ENCODE results near the gene CDH5.

Gene CDH5

DNA sequence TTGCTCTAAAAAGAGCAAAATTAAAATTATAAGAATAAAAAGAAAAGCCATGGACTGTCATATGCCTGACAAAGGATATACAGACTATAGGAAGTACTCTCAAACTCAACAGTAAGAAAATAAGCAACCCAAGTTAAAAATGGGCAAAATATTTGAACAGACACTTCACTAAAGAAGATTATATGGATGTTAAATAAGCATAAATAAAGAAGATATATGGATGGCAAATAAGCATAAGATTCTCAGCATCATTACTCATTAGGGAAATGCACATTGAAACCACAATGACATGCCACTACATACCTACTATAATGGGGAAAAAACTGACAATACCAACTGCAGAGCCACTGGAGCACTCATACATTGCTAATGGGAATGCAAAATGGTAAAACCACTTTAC lies 45.7 kb downstream of the CDH5 start:
- TF ChIP-seq, protein P1, sequence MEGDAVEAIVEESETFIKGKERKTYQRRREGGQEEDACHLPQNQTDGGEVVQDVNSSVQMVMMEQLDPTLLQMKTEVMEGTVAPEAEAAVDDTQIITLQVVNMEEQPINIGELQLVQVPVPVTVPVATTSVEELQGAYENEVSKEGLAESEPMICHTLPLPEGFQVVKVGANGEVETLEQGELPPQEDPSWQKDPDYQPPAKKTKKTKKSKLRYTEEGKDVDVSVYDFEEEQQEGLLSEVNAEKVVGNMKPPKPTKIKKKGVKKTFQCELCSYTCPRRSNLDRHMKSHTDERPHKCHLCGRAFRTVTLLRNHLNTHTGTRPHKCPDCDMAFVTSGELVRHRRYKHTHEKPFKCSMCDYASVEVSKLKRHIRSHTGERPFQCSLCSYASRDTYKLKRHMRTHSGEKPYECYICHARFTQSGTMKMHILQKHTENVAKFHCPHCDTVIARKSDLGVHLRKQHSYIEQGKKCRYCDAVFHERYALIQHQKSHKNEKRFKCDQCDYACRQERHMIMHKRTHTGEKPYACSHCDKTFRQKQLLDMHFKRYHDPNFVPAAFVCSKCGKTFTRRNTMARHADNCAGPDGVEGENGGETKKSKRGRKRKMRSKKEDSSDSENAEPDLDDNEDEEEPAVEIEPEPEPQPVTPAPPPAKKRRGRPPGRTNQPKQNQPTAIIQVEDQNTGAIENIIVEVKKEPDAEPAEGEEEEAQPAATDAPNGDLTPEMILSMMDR (IDR thresholded peaks at IDR 0.05; ENCODE audit: low read depth, low read length) = no peak
- H3K4me3 ChIP-seq (ENCODE audit: low read depth, low read length) = no peak overlapping the region

DNA sequence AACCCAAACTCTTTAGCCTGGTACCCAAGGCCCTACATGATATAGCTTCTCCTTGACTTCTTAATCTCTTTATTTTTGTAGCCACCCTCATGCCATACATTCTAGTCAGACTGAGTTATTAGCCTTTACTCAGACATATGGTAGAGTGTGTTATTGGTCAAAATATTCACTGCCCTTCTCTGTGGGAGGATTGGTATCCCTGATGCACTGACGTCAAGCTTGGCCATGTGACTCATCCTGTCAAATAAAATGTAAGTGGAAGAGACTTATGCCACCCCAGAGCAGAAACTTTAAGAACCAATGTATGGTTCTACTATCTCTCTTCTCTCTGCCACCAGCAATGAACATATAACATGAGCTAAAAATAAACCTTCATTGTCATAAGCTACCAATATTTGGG lies 48.4 kb downstream of the CDH5 start:
- TF ChIP-seq, protein P1 (IDR thresholded peaks at IDR 0.05; ENCODE audit: low read depth, low read length) = no peak
- no peak overlapping the region for H3K4me3 ChIP-seq (ENCODE audit: low read depth, low read length)

DNA sequence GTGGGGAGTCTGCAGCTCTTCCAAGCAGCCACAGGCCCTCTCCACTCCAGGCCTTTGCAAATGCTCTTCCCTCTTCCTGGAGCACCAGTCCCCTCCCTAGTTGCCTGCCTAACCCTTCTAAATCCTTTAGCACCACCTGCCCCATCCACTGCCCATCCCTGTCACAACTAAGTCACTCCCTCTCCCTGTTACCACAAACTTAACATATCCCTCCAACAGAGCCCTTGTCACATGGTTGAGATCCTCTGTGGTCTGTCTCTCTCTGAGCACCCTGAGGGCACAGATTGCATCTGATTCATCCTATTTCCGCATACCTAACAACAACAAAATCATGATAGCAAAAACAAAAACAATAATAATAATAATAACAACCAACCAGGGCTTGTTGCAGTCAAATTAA lies 49.6 kb downstream of the CDH5 start:
- TF ChIP-seq, protein P1 (IDR thresholded peaks at IDR 0.05; ENCODE audit: low read depth, low read length) = no peak
- H3K4me3 ChIP-seq (ENCODE audit: low read depth, low read length) = no peak overlapping the region

DNA sequence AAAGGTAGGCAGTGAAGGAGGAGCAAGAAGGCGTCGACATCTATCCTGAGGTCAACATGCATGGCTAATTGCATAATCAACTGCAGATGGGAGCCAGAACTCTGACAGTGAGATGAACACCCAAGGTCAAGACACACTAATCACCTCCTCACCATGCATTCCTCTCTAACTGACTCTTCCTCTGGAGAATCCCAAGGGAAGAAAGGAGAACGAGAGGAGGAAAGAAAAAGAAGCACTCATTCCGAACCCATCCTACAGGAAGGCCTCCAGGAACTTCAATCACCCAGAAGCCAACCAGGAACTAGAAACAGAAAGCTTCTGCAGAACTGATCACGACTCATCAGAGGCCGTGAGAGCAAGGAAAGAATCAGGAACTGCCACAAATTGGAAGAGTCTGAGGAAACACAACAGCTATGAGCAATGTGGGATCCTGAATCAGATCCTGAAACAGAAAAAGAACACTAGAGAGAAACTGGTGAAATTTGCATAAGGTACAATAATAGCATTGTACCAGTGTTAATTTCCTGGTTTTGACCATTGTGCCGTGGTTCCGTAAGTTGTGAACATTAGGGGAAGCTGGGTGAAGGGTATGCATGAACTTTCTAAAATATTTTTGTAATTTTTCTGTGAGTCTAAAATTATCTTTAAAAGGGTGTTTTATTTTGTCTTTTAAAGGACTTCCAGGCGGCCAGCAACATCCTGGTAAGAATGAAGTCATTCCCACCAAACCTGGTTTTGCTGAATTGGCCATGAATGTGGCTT lies 50.6 kb downstream of the CDH5 start:
- no peak overlapping the region for H3K4me3 ChIP-seq (ENCODE audit: low read depth, low read length)
- TF ChIP-seq, protein P1 (IDR thresholded peaks at IDR 0.05; ENCODE audit: low read depth, low read length) = no peak

DNA sequence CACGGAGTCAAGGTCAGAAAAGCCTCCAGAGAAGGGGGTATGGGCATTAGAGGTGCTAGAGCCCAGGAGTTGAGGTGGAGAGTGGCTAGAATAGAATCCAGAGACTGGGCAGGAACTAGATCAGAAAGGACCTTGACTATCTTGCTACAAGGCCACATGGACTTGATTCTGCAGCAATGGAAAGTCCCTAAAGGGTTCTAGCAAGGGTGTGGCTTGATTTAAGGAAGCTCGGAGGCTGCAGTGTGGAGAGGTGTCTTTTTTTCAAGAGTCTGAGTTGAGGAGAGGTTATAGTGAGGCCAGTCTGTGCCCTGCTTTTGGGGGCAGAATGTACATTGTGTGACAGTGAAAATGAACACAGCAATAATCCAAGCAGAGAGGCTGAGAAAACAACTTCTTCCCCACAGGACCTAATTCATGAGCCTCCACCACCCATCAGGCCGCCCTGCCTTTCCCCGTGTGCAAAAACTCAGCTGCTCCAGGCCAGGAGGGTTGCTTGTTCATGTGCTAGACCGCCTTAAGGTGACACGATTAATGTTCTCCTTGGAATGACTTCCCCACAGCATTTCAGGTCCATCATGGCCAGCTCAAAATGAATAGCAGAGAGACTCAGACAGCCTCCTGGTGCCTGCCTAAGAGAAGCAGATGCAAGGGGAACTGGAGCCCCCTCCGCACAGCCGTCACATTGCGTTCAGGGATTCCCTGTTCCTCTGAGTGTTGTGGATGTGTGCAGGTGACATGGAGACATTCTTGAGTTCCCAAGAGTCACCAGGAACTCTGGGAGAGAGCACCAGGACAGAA lies 51.9 kb downstream of the CDH5 start:
- no peak overlapping the region for H3K4me3 ChIP-seq (ENCODE audit: low read depth, low read length)
- TF ChIP-seq, protein P1 (IDR thresholded peaks at IDR 0.05; ENCODE audit: low read depth, low read length) = no peak

DNA sequence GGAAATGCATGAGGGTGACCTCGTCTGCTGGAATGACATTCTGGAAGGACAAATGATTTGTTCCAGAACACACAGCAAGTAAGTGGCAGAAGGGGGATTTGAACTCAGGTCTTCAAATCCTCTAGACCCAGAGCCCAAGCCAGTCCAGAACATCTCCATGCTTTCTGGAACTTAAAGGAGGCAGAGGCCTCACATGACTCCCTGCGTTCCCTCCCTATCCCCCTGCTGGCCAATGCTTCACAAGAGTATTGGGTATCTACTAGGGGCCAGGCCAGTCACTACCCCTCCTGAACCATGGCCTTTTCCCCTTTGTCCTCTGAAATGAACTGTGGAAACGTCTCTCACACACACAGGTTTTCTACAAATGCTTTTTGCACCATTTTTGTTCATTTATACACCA lies 53.0 kb downstream of the CDH5 start:
- no peak overlapping the region for H3K4me3 ChIP-seq (ENCODE audit: low read depth, low read length)
- TF ChIP-seq, protein P1 (IDR thresholded peaks at IDR 0.05; ENCODE audit: low read depth, low read length) = no peak

DNA sequence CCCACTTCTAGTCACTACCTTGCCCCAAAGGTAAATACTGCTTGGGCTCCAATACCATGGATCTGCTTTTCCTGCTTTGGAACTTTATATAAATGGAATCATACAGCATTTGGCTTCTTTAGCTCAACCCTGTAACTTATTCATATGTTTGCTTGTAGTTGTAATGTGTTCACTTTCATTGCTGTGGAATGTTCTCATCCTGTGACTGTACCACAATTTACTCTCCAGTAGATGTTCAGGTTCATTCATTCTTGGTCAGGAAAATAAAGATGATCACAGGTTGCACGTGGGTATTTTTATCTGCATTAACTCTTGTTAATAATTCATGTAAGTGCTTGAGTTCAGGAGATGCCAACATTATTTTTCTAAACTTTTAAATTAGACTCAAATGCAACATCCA lies 53.9 kb downstream of the CDH5 start:
- H3K4me3 ChIP-seq (ENCODE audit: low read depth, low read length) = no peak overlapping the region
- TF ChIP-seq, protein P1 (IDR thresholded peaks at IDR 0.05; ENCODE audit: low read depth, low read length) = no peak

Data from WI38 (cell line).